K562 (cell line): ENCODE data around the gene SLC38A10. TPM values are rescaled to one million over a fixed set of nuclear protein-coding genes. Genes with fewer than 3 reads are reported as not detected.
A peak's percentile ranks its signal among the peaks of the same experiment; 100 is the strongest.

ENCODE experiments used
- ATAC-seq: fragments of 200-7000 bp; cut with Tn5 transposase; 3 replicates; pipeline ENCODE4 v1.9.1; 2020; ENCODE audit warnings: moderate library complexity
- BruUV-seq: library from RNA; stranded (reverse); fragments of 400-500 nt; replicated peaks from 2 replicates; lab custom pipeline; 2021; lab: Mats Ljungman, UMichigan
- CTCF ChIA-PET: fragments of 300-600 bp; formaldehyde crosslinking; extraction: SDS; loops from one replicate; lab custom pipeline; 2021; ENCODE audit warnings: low intra/inter-chr PET ratio; lab: Yijun Ruan, JAX
- POLR2A ChIA-PET: fragments of 300-600, 350-650 bp; sonication (Branson Sonifier 250); formaldehyde crosslinking; extraction: SDS; loops from one replicate; lab custom pipeline; 2021; ENCODE audit warnings: antibody characterized with exemption, inconsistent platforms; lab: Yijun Ruan, JAX
- DNase-seq, 4 experiments: peaks; one replicate each; pipeline versions ENCODE4 v3.0.0 to v3.0.0-alpha.2; 2011 to 2018; ENCODE audit warnings: low spot score in 3 of 4, mixed read lengths in 3 of 4; ENCODE audit errors: extremely low read depth in 1 of 4
- FAIRE-seq: peaks from 2 replicates; lab custom pipeline; 2011; peaks lifted over from hg19 to GRCh38; lab: Jason Lieb, UNC
- H2AFZ ChIP-seq: 2 replicates; pipeline ENCODE4 v1.6.0; 2011; ENCODE audit warnings: low read depth, low read length, control low read depth, inconsistent platforms
- H3K27ac ChIP-seq: fragments of 200-600 bp; 3 replicates; pipeline ENCODE4 v1.8.0; 2011; ENCODE audit warnings: low read depth, mild to moderate bottlenecking, control low read depth, inconsistent platforms, low read length, moderate library complexity, mixed read lengths; ENCODE audit errors: extremely low read depth
- H3K27me3 ChIP-seq, 2 experiments: fragments of 300-600 bp in 1 of 2; 2 replicates in 1 of 2; 3 replicates in 1 of 2; pipeline versions ENCODE4 v1.6.0 to v1.8.0; 2011; ENCODE audit warnings: inconsistent platforms in 2 of 2, low read length in 2 of 2, mild to moderate bottlenecking in 1 of 2, mixed read lengths in 1 of 2, moderate library complexity in 1 of 2; ENCODE audit not compliant: control insufficient read depth in 2 of 2, insufficient read depth in 2 of 2
- H3K36me3 ChIP-seq: fragments of 300-600 bp; 3 replicates; pipeline ENCODE4 v1.8.0; 2011; ENCODE audit warnings: mild to moderate bottlenecking, low read length, inconsistent platforms; ENCODE audit not compliant: control insufficient read depth, insufficient read depth
- H3K4me1 ChIP-seq, 2 experiments: fragments of 200-600 bp in 1 of 2; replicated peaks in 1 of 2; 2 replicates in 1 of 2; 3 replicates in 1 of 2; pipeline versions ENCODE4 v1.5.1 to v1.8.0; 2011; ENCODE audit warnings: inconsistent platforms in 2 of 2, low read length in 2 of 2, mild to moderate bottlenecking in 1 of 2, mixed read lengths in 1 of 2, moderate library complexity in 1 of 2; ENCODE audit not compliant: control insufficient read depth in 2 of 2, insufficient read depth in 2 of 2
- H3K4me2 ChIP-seq: 2 replicates; pipeline ENCODE4 v1.6.1; 2011; ENCODE audit warnings: low read length, control low read depth, inconsistent platforms, mixed read lengths; ENCODE audit not compliant: insufficient read depth
- H3K4me3 ChIP-seq: fragments of 200-600 bp; sonication (generic), shearing (Covaris generic); 2 replicates; pipeline ENCODE4 v1.5.1; 2016; ENCODE audit warnings: control low read depth, inconsistent platforms
- H3K79me2 ChIP-seq: fragments of 200-600 bp; 3 replicates; pipeline ENCODE4 v1.8.0; 2011; ENCODE audit warnings: low read length, inconsistent platforms; ENCODE audit not compliant: control insufficient read depth, insufficient read depth
- H3K9ac ChIP-seq, 2 experiments: 2 replicates each; pipeline versions ENCODE4 v1.6.0 to v1.6.1; 2011; ENCODE audit warnings: low read depth in 2 of 2, low read length in 2 of 2, control low read depth in 1 of 2, inconsistent platforms in 1 of 2, mild to moderate bottlenecking in 1 of 2, mixed read lengths in 1 of 2; ENCODE audit not compliant: insufficient read depth in 1 of 2
- H3K9me1 ChIP-seq: one replicate; pipeline ENCODE4 v1.6.0; 2011; ENCODE audit warnings: inconsistent platforms, mild to moderate bottlenecking, low read length, moderate library complexity; ENCODE audit not compliant: control insufficient read depth, insufficient read depth
- H3K9me3 ChIP-seq: replicated peaks from 2 replicates; pipeline ENCODE4 v1.5.1; 2011; ENCODE audit warnings: low read depth, low read length, inconsistent platforms; ENCODE audit not compliant: control insufficient read depth, insufficient read depth
- H4K20me1 ChIP-seq: replicated peaks from 2 replicates; pipeline ENCODE4 v1.6.1; 2011; ENCODE audit warnings: low read length, inconsistent platforms, mixed read lengths; ENCODE audit not compliant: control insufficient read depth, insufficient read depth
- ELF2 ChIP-seq: fragments of 250-450 bp; sonication (Bioruptor Pico); IDR thresholded peaks from 2 replicates; pipeline ENCODE4 v1.5.0; 2021; ENCODE audit warnings: mild to moderate bottlenecking
- FOXJ2 ChIP-seq: fragments of 200-800 bp; sonication (Bioruptor generic); IDR thresholded peaks from 2 replicates; pipeline ENCODE4 v1.6.1; 2016; ENCODE audit warnings: missing genetic modification characterization, missing compliant biosample characterization
- FOXP1 ChIP-seq: sonication (generic); formaldehyde crosslinking; IDR thresholded peaks from 2 replicates; pipeline ENCODE4 v1.8.0; 2022; ENCODE audit warnings: mild to moderate bottlenecking, missing genetic modification reagents
- GABPA ChIP-seq: fragments of 200-800 bp; sonication (Bioruptor generic); conservative IDR thresholded peaks from 2 replicates; pipeline ENCODE4 v1.6.1; 2016; ENCODE audit warnings: low read depth, missing genetic modification characterization, missing compliant biosample characterization
- MAFF ChIP-seq: IDR thresholded peaks from 2 replicates; pipeline ENCODE4 v1.6.1; 2012; ENCODE audit warnings: low read length, improper control_type of control experiment
- RB1 ChIP-seq: fragments of 450-650 bp; IDR thresholded peaks from 2 replicates; pipeline ENCODE4 v1.6.1; 2017; ENCODE audit warnings: low read depth, mild to moderate bottlenecking
- TCF7L2 ChIP-seq: fragments of 150-350 bp; IDR thresholded peaks from 2 replicates; pipeline ENCODE4 v1.6.1; 2016; ENCODE audit warnings: low read depth, mild to moderate bottlenecking, low read length, moderate library complexity
- TGIF2 ChIP-seq: sonication (generic); formaldehyde crosslinking; IDR thresholded peaks from 2 replicates; pipeline ENCODE4 v1.8.1; 2022; ENCODE audit warnings: mild to moderate bottlenecking, missing genetic modification reagents, moderate library complexity
- ZBTB40 ChIP-seq, 2 experiments: fragments of 450-650 bp in 1 of 2; sonication (generic) in 1 of 2; formaldehyde crosslinking in 1 of 2; IDR thresholded peaks; 2 replicates each; pipeline versions ENCODE4 v1.7.1 to v1.9.0; 2016 to 2022; ENCODE audit warnings: inconsistent platforms in 1 of 2, mild to moderate bottlenecking in 1 of 2, missing genetic modification reagents in 1 of 2
- WGBS: fragments of 100-300 bp; shearing (Covaris generic); methylation state at CpG from one replicate; pipeline ENCODE4 v1.1.6; 2016; ENCODE audit warnings: low coverage, mixed read lengths; ENCODE audit not compliant: insufficient coverage; ENCODE audit errors: missing lambda C conversion rate; 5-methylcytosine and 5-hydroxymethylcytosine counted together
- in situ Hi-C: fragments of 300-500 bp; cut with MboI; formaldehyde crosslinking; loops from 4 replicates; pipeline ENCODE4 v1.15.0; 2018; ENCODE audit warnings: inconsistent platforms, mixed read lengths
- intact Hi-C: fragments of 100-400 bp; cut with micrococcal nuclease; formaldehyde crosslinking; loops from 2 replicates; pipeline ENCODE4 v1.14.2; 2022
- polyA plus RNA-seq, 8 experiments: library from polyadenylated mRNA; depleted of rRNA in 4 of 8; stranded (reverse) in 5 of 8; unstranded in 3 of 8; fragments of >200 nt; fragmentation: Nextera tagmentation in 2 of 8; fragmentation: Illumina TruSeq in 1 of 8; extraction: Ambion mirVana in 2 of 8; extraction: Trizol in 1 of 8; gene quantifications; 2 replicates each; pipeline versions ENCODE4 v1.2.1 to v1.2.3, GENCODE V29; 2011 to 2014; ENCODE audit warnings: inconsistent platforms in 1 of 8, missing spikeins in 1 of 8
- total RNA-seq, 7 experiments: library from RNA; depleted of rRNA in 6 of 7; stranded (reverse); fragments of >200 nt in 6 of 7; fragmentation: Illumina TruSeq in 2 of 7; extraction: Trizol in 2 of 7; gene quantifications; 2 replicates each; pipeline versions ENCODE4 v1.2.1 to v1.2.3, GENCODE V29; 2011 to 2021; ENCODE audit warnings: low replicate concordance in 1 of 7

SLC38A10 gene
- total and polyA plus RNA-seq, 9 of the 15 experiments (the other 6 are each of a cell fraction or from before 2014, with no cell fraction given): 0.45 to 54.2 (median 13.8) TPM

- Histone ChIP-seq H3K79me2 (peaks cover 34% of the 10 kb centered on the region), H3K9me3 (no peaks in the 10 kb centered on the region), H3K4me3 (peak within 1 kb of the TSS; percentile 82), H3K27me3 (no peaks in the 10 kb centered on the region), H3K4me2 (peak within 1 kb of the TSS; percentile 89), H4K20me1 (peaks cover 27% of the 10 kb centered on the region), H3K36me3 (peaks cover 15% of the 10 kb centered on the region; the same call in 1 of the 3 replicates), H3K4me1 (peaks cover 28 to 89% of the 10 kb centered on the region in 2 experiments), H2AFZ (peak within 1 kb of the TSS; percentile 86), H3K9ac (peak within 1 kb of the TSS; percentile 85 to 99), H3K9me1 (peaks cover 9% of the 10 kb centered on the region), H3K27ac (peak within 1 kb of the TSS; percentile 82)
- under 1% methylated on average over 87 of the region's 100 CpGs for WGBS
- intact Hi-C loops: loop anchor here (10.0 kb wide), 1 partner anchor 224 kb away; no protein-coding TSS in a partner anchor
- in situ Hi-C loops: loop anchor here (25.0 kb wide), 1 partner anchor 102 kb away; no protein-coding TSS in a partner anchor
- ATAC-seq (peak; percentile 97), FAIRE-seq (peak; percentile 100), DNase-seq (peak; percentile 97 to 100 (median 98))
- CTCF ChIA-PET: interaction anchor here (0.6 kb wide), 2 partner anchors 12 to 282 kb away, joined by 3 to 4 read pairs; no protein-coding TSS in a partner anchor
- POLR2A ChIA-PET: interaction anchor here (0.7 to 1.5 kb wide), 13 partner anchors 9 to 939 kb away, joined by 3 to 6 read pairs (median 4); partner anchors contain the start of gene CEP131
- BruUV-seq: no TSS peak
- 0 out of 2 replicates have a peak, but pooled peaks have one; percentile 53 for TF ChIP-seq TGIF2
- no peak for TF ChIP-seq FOXP1 (CRISPR knock-in tag)
- peak; percentile 74 for TF ChIP-seq RB1
- peak; percentile 97 for TF ChIP-seq GABPA (tag)
- peak; percentile 36; the same call in 1 of the 2 replicates for TF ChIP-seq FOXJ2 (tag)
- TF ChIP-seq MAFF: no peak
- TF ChIP-seq ELF2: peak; percentile 100
- peak; percentile 66 for TF ChIP-seq TCF7L2
- peak; percentile 96 for TF ChIP-seq ZBTB40 (IDR thresholded peaks at IDR 0.05)
- no peak for TF ChIP-seq ZBTB40 (CRISPR knock-in tag; IDR thresholded peaks at IDR 0.05)
These were observed 56.0 kb downstream of the SLC38A10 start, which contains the start of the genes NDUFAF8 and TEPSIN for GRCh38 chr17:81238815-81239713. TSS of gene NDUFAF8 (plus strand) at chr17:81239318. CDS start at chr17:81239364, 46 bp downstream. TSS of gene TEPSIN (minus strand) at chr17:81239055. CDS start at chr17:81239033, 22 bp downstream.
